ENCODE data around the gene NSMCE1.
A peak's percentile ranks its signal among the peaks of the same experiment; 100 is the strongest.

Gene NSMCE1

GRCh38 chr16:27310576-27311447 lies 42.2 kb upstream of the NSMCE1 start:
- Mint-ChIP-seq H3K9me3 (peaks cover 6 to 11% of the 10 kb centered on the region in 2 donors), H3K4me3 (no peak overlapping the region), H3K27ac (no peak overlapping the region), H3K36me3 (ENCODE audit: insufficient read depth) (peaks cover 18% of the 10 kb centered on the region), H3K27me3 (no peaks in the 10 kb centered on the region), H3K4me1 (ENCODE audit: low read depth in 2 of 2) (peaks cover 13 to 14% of the 10 kb centered on the region in 2 donors)
- ATAC-seq (replicated peaks) (no peak), DNase-seq (no peak)

GRCh38 chr16:27308792-27309191 lies 40.2 kb upstream of the NSMCE1 start:
- H3K4me3 Mint-ChIP-seq, result no peak overlapping the region
- peaks cover 6% of the 10 kb centered on the region for H3K36me3 Mint-ChIP-seq (ENCODE audit: insufficient read depth)
- ATAC-seq (replicated peaks), result no peak
- no peak overlapping the region for H3K27ac Mint-ChIP-seq
- H3K27me3 Mint-ChIP-seq, result no peaks in the 10 kb centered on the region
- DNase-seq, result no peak
- H3K4me1 Mint-ChIP-seq (ENCODE audit: low read depth in 2 of 2), result peaks cover 0 to 4% of the 10 kb centered on the region in 2 donors
- H3K9me3 Mint-ChIP-seq, result peaks cover 7 to 14% of the 10 kb centered on the region in 2 donors

DNA sequence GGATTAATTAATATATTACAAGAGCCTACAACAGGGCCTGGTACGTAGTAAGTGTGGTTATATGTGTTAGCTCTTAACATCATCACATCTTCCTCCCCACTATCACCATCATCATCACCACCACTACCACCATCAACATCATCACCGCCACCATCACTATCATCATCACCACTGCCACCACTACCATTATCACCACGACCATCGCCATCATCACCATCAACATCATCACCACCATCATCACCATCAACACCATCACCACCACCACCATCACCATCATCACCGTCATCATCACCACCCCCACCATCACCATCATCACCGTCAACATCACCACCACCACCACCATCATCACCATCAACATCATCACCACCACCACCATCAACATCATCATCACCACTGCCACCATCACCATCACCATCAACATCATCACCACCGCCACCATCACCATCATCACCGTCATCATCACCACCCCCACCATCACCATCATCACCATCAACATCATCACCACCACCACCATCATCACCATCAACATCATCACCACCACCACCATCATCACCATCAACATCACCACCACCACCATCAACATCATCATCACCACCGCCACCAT lies 37.4 kb upstream of the NSMCE1 start:
- Mint-ChIP-seq H3K9me3 (peaks cover 7 to 14% of the 10 kb centered on the region in 2 donors), H3K27me3 (no peaks in the 10 kb centered on the region), H3K4me1 (ENCODE audit: low read depth in 2 of 2) (peaks cover 0 to 7% of the 10 kb centered on the region in 2 donors), H3K27ac (no peak overlapping the region), H3K4me3 (no peak overlapping the region), H3K36me3 (ENCODE audit: insufficient read depth) (no peaks in the 10 kb centered on the region)
- DNase-seq (no peak), ATAC-seq (replicated peaks) (no peak)

GRCh38 chr16:27304881-27305745 lies 36.5 kb upstream of the NSMCE1 start:
- H3K4me3 Mint-ChIP-seq, result no peak overlapping the region
- no peaks in the 10 kb centered on the region for H3K36me3 Mint-ChIP-seq (ENCODE audit: insufficient read depth)
- DNase-seq (no peak), ATAC-seq (replicated peaks) (no peak)
- no peak overlapping the region for H3K27ac Mint-ChIP-seq
- H3K9me3 Mint-ChIP-seq, result peaks cover 7 to 14% of the 10 kb centered on the region in 2 donors
- H3K4me1 Mint-ChIP-seq (ENCODE audit: low read depth in 2 of 2), result peaks cover 0 to 7% of the 10 kb centered on the region in 2 donors
- H3K27me3 Mint-ChIP-seq, result no peaks in the 10 kb centered on the region

- H3K36me3 Mint-ChIP-seq (ENCODE audit: insufficient read depth), result no peaks in the 10 kb centered on the region
- no peak overlapping the region for H3K4me3 Mint-ChIP-seq
- ATAC-seq (replicated peaks) (no peak), DNase-seq (no peak)
- peaks cover 7 to 14% of the 10 kb centered on the region in 2 donors for H3K9me3 Mint-ChIP-seq
- H3K27ac Mint-ChIP-seq, result no peak overlapping the region
- peaks cover 0 to 7% of the 10 kb centered on the region in 2 donors for H3K4me1 Mint-ChIP-seq (ENCODE audit: low read depth in 2 of 2)
- H3K27me3 Mint-ChIP-seq, result no peaks in the 10 kb centered on the region
Measured at GRCh38 chr16:27304102-27304501, 35.5 kb upstream of the NSMCE1 start.

DNA sequence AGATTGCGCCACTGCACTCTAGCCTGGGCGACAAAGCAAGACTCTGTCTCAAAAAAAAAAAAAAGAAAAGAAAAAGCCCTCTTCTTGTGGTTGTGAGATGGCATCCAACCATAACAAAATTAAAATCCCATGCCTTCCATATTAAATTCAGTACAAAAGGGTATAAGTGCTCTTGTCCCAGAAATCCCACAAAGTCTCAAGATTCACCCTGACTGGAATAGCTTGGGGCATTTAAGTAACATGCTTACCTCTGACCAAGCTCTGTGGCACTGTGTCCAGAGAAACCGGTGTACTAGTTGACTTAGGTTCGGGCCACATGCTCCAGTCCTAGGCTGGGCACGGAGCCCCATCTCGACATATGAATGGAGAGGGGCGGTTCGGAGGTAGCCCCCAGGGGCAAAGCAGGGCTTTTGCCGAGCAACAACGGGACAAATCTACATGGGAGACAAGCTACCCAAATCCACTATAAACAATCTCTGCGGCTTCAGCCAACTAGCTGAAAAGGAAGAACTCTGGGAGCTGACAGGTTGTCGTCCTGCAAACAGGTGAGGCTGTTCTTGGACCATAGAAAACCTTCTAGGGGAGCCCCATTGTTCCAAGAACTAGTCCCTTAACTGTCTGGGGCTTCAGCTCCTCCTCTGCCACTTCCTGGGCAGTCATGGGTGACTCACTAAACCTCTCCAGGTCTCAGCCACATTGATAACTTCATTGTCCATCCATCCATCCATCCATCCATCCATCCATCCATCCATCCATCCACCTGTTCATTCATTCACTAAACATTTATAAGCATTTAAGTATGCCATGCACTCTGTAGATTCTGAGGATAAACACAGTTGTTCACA lies 34.9 kb upstream of the NSMCE1 start:
- Mint-ChIP-seq H3K27me3 (no peaks in the 10 kb centered on the region), H3K36me3 (ENCODE audit: insufficient read depth) (no peaks in the 10 kb centered on the region), H3K27ac (no peak overlapping the region), H3K4me1 (ENCODE audit: low read depth in 2 of 2) (peaks cover 0 to 7% of the 10 kb centered on the region in 2 donors), H3K9me3 (peaks cover 7 to 14% of the 10 kb centered on the region in 2 donors), H3K4me3 (no peak overlapping the region)
- ATAC-seq (replicated peaks) (no peak), DNase-seq (no peak)

- H3K27ac Mint-ChIP-seq, result no peak overlapping the region
Measured at GRCh38 chr16:27302126-27302525, 33.6 kb upstream of the NSMCE1 start.

DNA sequence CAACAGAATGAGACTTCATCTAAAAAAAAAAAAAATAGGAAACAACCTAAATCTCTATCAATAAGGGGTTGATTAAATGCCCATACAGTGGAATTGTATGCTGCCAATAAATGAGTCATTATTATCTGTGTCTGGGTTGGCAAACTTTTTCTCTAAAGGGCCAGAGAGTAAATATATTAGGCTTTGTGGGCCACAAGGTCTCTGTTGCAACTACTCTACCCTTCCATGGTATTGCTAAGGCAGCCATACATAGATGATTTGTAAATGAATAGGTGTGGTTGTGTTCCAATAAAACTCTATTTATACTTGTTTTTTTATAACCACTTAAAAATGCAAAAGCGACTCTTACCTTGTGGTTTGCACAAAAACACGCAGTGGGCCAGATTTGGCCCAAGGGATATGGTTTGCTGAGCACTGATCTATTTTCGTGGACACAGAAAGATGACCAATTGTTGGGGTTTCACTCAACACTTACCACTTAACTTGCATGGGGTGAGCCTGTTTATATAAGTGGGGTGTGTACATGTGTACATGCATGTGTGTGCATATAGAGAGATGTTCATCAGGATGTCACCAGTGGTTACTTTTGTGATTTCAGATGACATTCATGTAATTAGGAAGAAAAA lies 32.8 kb upstream of the NSMCE1 start:
- Mint-ChIP-seq H3K9me3 (peaks cover 5 to 9% of the 10 kb centered on the region in 2 donors), H3K27me3 (no peaks in the 10 kb centered on the region), H3K27ac (no peak overlapping the region), H3K36me3 (ENCODE audit: insufficient read depth) (no peaks in the 10 kb centered on the region), H3K4me3 (no peak overlapping the region), H3K4me1 (ENCODE audit: low read depth in 2 of 2) (peaks cover 0 to 7% of the 10 kb centered on the region in 2 donors)
- ATAC-seq (replicated peaks), result no peak
- no peak for DNase-seq

More at GRCh38 chr16:27302126-27302525, 33.6 kb upstream of the NSMCE1 start:
- Mint-ChIP-seq H3K4me1 (ENCODE audit: low read depth in 2 of 2) (peaks cover 0 to 7% of the 10 kb centered on the region in 2 donors), H3K36me3 (ENCODE audit: insufficient read depth) (no peaks in the 10 kb centered on the region), H3K9me3 (peaks cover 7 to 14% of the 10 kb centered on the region in 2 donors), H3K27me3 (no peaks in the 10 kb centered on the region), H3K4me3 (no peak overlapping the region)
- ATAC-seq (replicated peaks), result no peak
- no peak for DNase-seq

GRCh38 chr16:27298132-27298531 lies 29.6 kb upstream of the NSMCE1 start:
- no peak overlapping the region for H3K4me3 Mint-ChIP-seq
- no peaks in the 10 kb centered on the region for H3K27me3 Mint-ChIP-seq
- no peak for DNase-seq
- H3K9me3 Mint-ChIP-seq, result no peaks in the 10 kb centered on the region
- H3K36me3 Mint-ChIP-seq (ENCODE audit: insufficient read depth), result no peaks in the 10 kb centered on the region
- H3K27ac Mint-ChIP-seq, result no peak overlapping the region
- no peak for ATAC-seq (replicated peaks)
- peaks cover 0 to 2% of the 10 kb centered on the region in 2 donors for H3K4me1 Mint-ChIP-seq (ENCODE audit: low read depth in 2 of 2)

GRCh38 chr16:27293343-27293742 lies 24.8 kb upstream of the NSMCE1 start:
- DNase-seq, result no peak
- H3K9me3 Mint-ChIP-seq, result no peaks in the 10 kb centered on the region
- H3K36me3 Mint-ChIP-seq (ENCODE audit: insufficient read depth), result no peaks in the 10 kb centered on the region
- no peak overlapping the region for H3K4me3 Mint-ChIP-seq
- peaks cover 0 to 2% of the 10 kb centered on the region in 2 donors for H3K4me1 Mint-ChIP-seq (ENCODE audit: low read depth in 2 of 2)
- ATAC-seq (replicated peaks), result no peak
- H3K27ac Mint-ChIP-seq, result no peak overlapping the region
- no peaks in the 10 kb centered on the region for H3K27me3 Mint-ChIP-seq

DNA sequence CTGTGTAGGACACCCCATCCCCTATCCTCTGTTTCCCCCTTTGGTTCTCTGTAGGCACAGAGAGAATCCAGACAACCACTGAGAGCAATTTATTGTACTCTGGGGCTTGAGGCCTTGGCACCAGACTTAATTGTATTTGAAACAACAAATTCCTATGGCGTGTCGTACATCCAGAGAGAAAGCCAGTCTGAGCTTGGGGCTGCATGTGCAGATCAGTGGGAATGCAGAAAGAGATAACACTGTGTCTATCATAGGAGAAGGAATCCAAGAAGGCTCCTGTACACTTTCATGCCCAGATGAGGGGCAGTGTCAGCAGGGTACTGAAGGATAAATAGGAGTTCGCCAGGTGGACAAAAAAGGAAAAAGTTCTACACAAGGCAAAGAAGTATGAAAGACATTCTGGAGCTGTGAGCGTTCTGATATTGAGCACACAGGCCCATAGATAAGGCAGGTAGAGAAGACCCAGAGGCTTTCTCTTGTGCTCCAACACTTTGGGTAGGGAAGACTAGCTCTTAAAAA lies 23.2 kb upstream of the NSMCE1 start:
- H3K4me1 Mint-ChIP-seq (ENCODE audit: low read depth in 2 of 2), result peaks cover 0 to 4% of the 10 kb centered on the region in 2 donors
- no peaks in the 10 kb centered on the region for H3K27me3 Mint-ChIP-seq
- H3K9me3 Mint-ChIP-seq, result peaks cover 0 to 2% of the 10 kb centered on the region in 2 donors
- no peak for ATAC-seq (replicated peaks)
- H3K27ac Mint-ChIP-seq, result no peak overlapping the region
- no peak overlapping the region for H3K4me3 Mint-ChIP-seq
- no peaks in the 10 kb centered on the region for H3K36me3 Mint-ChIP-seq (ENCODE audit: insufficient read depth)
- no peak for DNase-seq

DNA sequence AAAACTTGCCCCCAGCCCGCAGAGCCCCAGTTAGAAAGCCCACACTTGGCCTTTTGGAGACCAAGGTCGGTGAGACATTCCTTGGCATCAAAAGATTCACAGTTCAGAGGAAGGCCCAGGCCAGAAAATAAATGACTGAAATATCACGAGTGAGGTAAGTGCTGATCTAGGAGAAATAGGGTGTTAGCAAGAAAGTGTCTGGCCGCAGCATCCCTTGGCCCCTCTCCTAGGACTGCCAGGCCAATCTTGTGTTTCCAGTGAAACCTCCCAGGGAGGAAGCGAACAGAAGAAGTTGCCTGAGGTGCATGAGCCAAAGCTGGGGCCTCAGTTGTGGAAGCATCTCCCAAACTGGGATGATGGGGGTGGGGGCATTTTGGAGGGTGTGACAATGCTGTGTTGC lies 22.5 kb upstream of the NSMCE1 start:
- no peaks in the 10 kb centered on the region for H3K27me3 Mint-ChIP-seq

More for the DNA sequence above, 22.5 kb upstream of the NSMCE1 start:
- Mint-ChIP-seq H3K36me3 (ENCODE audit: insufficient read depth) (no peaks in the 10 kb centered on the region), H3K4me1 (ENCODE audit: low read depth in 2 of 2) (peaks cover 0 to 4% of the 10 kb centered on the region in 2 donors), H3K27ac (peak overlapping the region in 1 of 2 donors; percentile 28), H3K4me3 (no peak overlapping the region), H3K9me3 (peaks cover 0 to 2% of the 10 kb centered on the region in 2 donors)
- ATAC-seq (replicated peaks) (no peak), DNase-seq (no peak)
